GM12878 (cell line): ENCODE results near the gene RANBP17. TPM values are rescaled to one million over a fixed set of nuclear protein-coding genes. Genes with fewer than 3 reads are reported as not detected.

ENCODE experiments used
- ATAC-seq: fragments of 200-7000 bp; cut with Tn5 transposase; 3 replicates; pipeline ENCODE4 v1.9.1; 2020; ENCODE audit warnings: mild to moderate bottlenecking, moderate library complexity
- BruUV-seq: library from RNA; stranded (reverse); fragments of 400-500 nt; replicated peaks from 2 replicates; lab custom pipeline; 2021; lab: Mats Ljungman, UMichigan
- CTCF ChIA-PET: fragments of 300-600 bp; sonication (Branson Sonifier 250); formaldehyde crosslinking; extraction: SDS; loops from one replicate; lab custom pipeline; 2021; ENCODE audit warnings: inconsistent platforms; lab: Yijun Ruan, JAX
- POLR2A ChIA-PET: fragments of 350-600 bp; formaldehyde crosslinking; extraction: SDS; loops from one replicate; lab custom pipeline; 2021; ENCODE audit warnings: inconsistent platforms; lab: Charles Lee
- RAD21 ChIA-PET: fragments of 300-600 bp; sonication (Branson Sonifier 250); formaldehyde crosslinking; loops from one replicate; lab custom pipeline; 2023; ENCODE audit warnings: antibody characterized with exemption; ENCODE audit not compliant: unreplicated experiment; lab: Charles Lee
- SMC1A ChIA-PET: fragments of 300-600 bp; sonication (Branson Sonifier 250); formaldehyde crosslinking; loops from one replicate; lab custom pipeline; 2023; ENCODE audit not compliant: unreplicated experiment, uncharacterized antibody; lab: Charles Lee
- DNase-seq: peaks from one replicate; pipeline ENCODE4 v3.0.0-alpha.2; 2011; ENCODE audit warnings: low read depth, low spot score
- FAIRE-seq: peaks from 3 replicates; lab custom pipeline; 2011; peaks lifted over from hg19 to GRCh38; lab: Jason Lieb, UNC
- H2AFZ ChIP-seq: 2 replicates; pipeline ENCODE4 v1.6.0; 2011; ENCODE audit warnings: low read depth, low read length, control low read depth; ENCODE audit not compliant: control insufficient read depth
- H3K27ac ChIP-seq: 2 replicates; pipeline ENCODE4 v1.5.1; 2011; ENCODE audit warnings: control low read depth; ENCODE audit not compliant: control insufficient read depth, insufficient read depth
- H3K27me3 ChIP-seq, 2 experiments: replicated peaks in 1 of 2; 2 replicates each; pipeline versions ENCODE4 v1.6.0 to v1.6.1; 2011; ENCODE audit warnings: low read length in 1 of 2; ENCODE audit not compliant: control insufficient read depth in 2 of 2, insufficient read depth in 2 of 2
- H3K36me3 ChIP-seq, 2 experiments: 2 replicates each; pipeline ENCODE4 v1.5.1; 2011; ENCODE audit warnings: low read length in 1 of 2; ENCODE audit not compliant: control insufficient read depth in 2 of 2, insufficient read depth in 2 of 2
- H3K4me1 ChIP-seq: 2 replicates; pipeline ENCODE4 v1.6.1; 2011; ENCODE audit warnings: mild to moderate bottlenecking, low read length, moderate library complexity, mixed read lengths; ENCODE audit not compliant: control insufficient read depth, insufficient read depth
- H3K4me2 ChIP-seq: 2 replicates; pipeline ENCODE4 v1.6.0; 2011; ENCODE audit warnings: control low read depth; ENCODE audit not compliant: control insufficient read depth, insufficient read depth
- H3K4me3 ChIP-seq: fragments of 200-600 bp; sonication (generic); 2 replicates; pipeline ENCODE4 v1.5.1; 2016
- H3K79me2 ChIP-seq: 2 replicates; pipeline ENCODE4 v1.6.0; 2011; ENCODE audit warnings: low read length; ENCODE audit not compliant: control insufficient read depth, insufficient read depth
- H3K9ac ChIP-seq: 2 replicates; pipeline ENCODE4 v1.8.0; 2011; ENCODE audit warnings: low read length, control low read depth, mixed read lengths; ENCODE audit not compliant: control insufficient read depth, insufficient read depth
- H3K9me3 ChIP-seq: replicated peaks from 3 replicates; pipeline ENCODE4 v1.5.1; 2011; ENCODE audit warnings: mild to moderate bottlenecking, low read length; ENCODE audit not compliant: control insufficient read depth, insufficient read depth
- H4K20me1 ChIP-seq: 2 replicates; pipeline ENCODE4 v1.6.0; 2011; ENCODE audit not compliant: control insufficient read depth, insufficient read depth
- ATF7 ChIP-seq: fragments of 450-650 bp; IDR thresholded peaks from 2 replicates; pipeline ENCODE4 v1.6.1; 2016; ENCODE audit warnings: low read depth, mild to moderate bottlenecking
- EZH2 ChIP-seq: IDR thresholded peaks from 2 replicates; pipeline ENCODE4 v1.6.1; 2012; ENCODE audit warnings: low read depth, mild to moderate bottlenecking, control low read depth, inconsistent platforms, low read length, borderline replicate concordance; ENCODE audit not compliant: control insufficient read depth
- NR2F1 ChIP-seq: fragments of 450-650 bp; conservative IDR thresholded peaks from 2 replicates; pipeline ENCODE4 v1.6.1; 2017; ENCODE audit warnings: mild to moderate bottlenecking
- RFX5 ChIP-seq: IDR thresholded peaks from 2 replicates; pipeline ENCODE4 v1.6.1; 2011; ENCODE audit warnings: low read depth, low read length, improper control_type of control experiment
- SMAD5 ChIP-seq: IDR thresholded peaks from 2 replicates; pipeline ENCODE4 v1.6.1; 2016; ENCODE audit warnings: antibody characterized with exemption, low read depth
- ZNF274 ChIP-seq: IDR thresholded peaks from one replicate; pipeline ENCODE4 v1.8.0; 2011; ENCODE audit not compliant: insufficient read length, insufficient read depth
- ZZZ3 ChIP-seq: IDR thresholded peaks from 2 replicates; pipeline ENCODE4 v1.6.1; 2011; ENCODE audit warnings: low read depth; ENCODE audit not compliant: control insufficient read depth, insufficient read length
- WGBS: methylation state at CpG from one replicate; pipeline ENCODE4 v1.1.6; 2016; ENCODE audit warnings: low lambda C conversion rate; ENCODE audit not compliant: insufficient replicate concordance, insufficient coverage; ENCODE audit errors: missing lambda C conversion rate; 5-methylcytosine and 5-hydroxymethylcytosine counted together
- in situ Hi-C: fragments of 300-500 bp; cut with MboI; formaldehyde crosslinking; loops from 9 replicates; pipeline ENCODE4 v1.14.3; 2018; ENCODE audit warnings: mixed read lengths
- intact Hi-C: fragments of 100-400 bp; cut with micrococcal nuclease; formaldehyde crosslinking; loops from one replicate; pipeline ENCODE4 v1.14.2; 2022; ENCODE audit not compliant: unreplicated experiment
- polyA plus RNA-seq, 11 experiments: library from polyadenylated mRNA; depleted of rRNA in 4 of 11; unstranded in 6 of 11; stranded (reverse) in 5 of 11; fragments of >200 nt; fragmentation: Nextera tagmentation in 4 of 11; fragmentation: Illumina TruSeq in 1 of 11; extraction: Ambion mirVana in 4 of 11; extraction: Trizol in 1 of 11; gene quantifications; 1 replicate in 1 of 11; 2 replicates in 10 of 11; pipeline versions ENCODE4 v1.2.1 to v1.2.3, GENCODE V29; 2011 to 2016; ENCODE audit warnings: inconsistent platforms in 2 of 11, missing spikeins in 2 of 11, low read depth in 1 of 11
- total RNA-seq, 4 experiments: library from RNA; depleted of rRNA in 3 of 4; stranded (reverse); fragments of >200 nt in 3 of 4; fragmentation: Illumina TruSeq in 1 of 4; extraction: Trizol in 1 of 4; gene quantifications; 2 replicates each; pipeline versions ENCODE4 v1.2.1 to v1.2.3, GENCODE V29; 2013 to 2021
- TF ChIP-seq, protein P1 (sequence below): fragments of 450-650 bp; IDR thresholded peaks from 2 replicates; pipeline ENCODE4 v1.6.1; 2016; ENCODE audit warnings: mild to moderate bottlenecking
- TF ChIP-seq, protein P2 (sequence below): fragments of 450-650 bp; IDR thresholded peaks from 2 replicates; pipeline ENCODE4 v1.6.1; 2016; ENCODE audit warnings: mild to moderate bottlenecking, moderate library complexity, borderline replicate concordance
- TF ChIP-seq, protein P3 (sequence below): fragments of 450-650 bp; IDR thresholded peaks from 2 replicates; pipeline ENCODE4 v1.6.1; 2017; ENCODE audit warnings: mild to moderate bottlenecking, moderate library complexity

The RANBP17 gene
- total and polyA plus RNA-seq, 10 of the 15 experiments (the other 5 are each of a cell fraction or from before 2014, with no cell fraction given) = 0.10 TPM; not detected in 9

DNA sequence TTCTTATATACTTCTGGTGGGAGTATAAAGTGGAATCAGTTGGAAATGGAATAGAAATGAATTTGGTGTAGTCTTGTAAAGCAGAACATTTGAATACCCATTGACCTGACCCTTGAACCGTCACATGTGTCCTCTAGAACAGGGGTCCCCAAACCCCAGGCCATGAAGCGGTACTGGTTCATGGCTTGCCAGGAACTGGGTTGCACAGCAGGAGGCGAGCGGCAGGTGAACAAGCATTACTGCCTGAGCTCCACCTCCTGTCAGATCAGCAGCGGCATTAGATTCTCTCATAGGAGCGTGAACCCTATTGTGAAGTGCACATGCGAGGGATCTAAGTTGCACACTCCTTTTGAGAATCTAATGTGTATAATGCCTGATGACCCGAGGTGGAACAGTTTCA lies 80.0 kb downstream of the RANBP17 start (continued):
- TF ChIP-seq NR2F1 (no peak), ZNF274 (no peak), SMAD5 (no peak)
- TF ChIP-seq, protein P1, sequence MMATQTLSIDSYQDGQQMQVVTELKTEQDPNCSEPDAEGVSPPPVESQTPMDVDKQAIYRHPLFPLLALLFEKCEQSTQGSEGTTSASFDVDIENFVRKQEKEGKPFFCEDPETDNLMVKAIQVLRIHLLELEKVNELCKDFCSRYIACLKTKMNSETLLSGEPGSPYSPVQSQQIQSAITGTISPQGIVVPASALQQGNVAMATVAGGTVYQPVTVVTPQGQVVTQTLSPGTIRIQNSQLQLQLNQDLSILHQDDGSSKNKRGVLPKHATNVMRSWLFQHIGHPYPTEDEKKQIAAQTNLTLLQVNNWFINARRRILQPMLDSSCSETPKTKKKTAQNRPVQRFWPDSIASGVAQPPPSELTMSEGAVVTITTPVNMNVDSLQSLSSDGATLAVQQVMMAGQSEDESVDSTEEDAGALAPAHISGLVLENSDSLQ = no peak

DNA sequence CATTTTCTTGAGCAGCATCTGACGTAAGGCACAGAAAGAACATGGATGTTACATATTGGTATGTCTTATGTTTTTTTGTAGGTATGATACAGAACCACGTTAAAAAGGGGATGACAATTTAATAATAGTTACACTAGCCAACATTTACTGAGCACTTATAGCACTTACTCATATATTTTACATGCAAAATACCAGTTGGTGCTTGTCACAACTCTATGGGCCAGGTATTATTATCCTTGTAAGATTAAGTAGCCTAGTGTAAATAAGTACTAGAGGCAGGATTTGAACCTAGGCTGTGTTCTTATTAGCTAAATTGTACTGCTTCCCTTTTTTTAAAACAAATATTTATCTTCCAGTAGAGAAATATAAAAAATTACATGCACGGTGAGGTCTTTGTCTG lies 83.5 kb downstream of the RANBP17 start:
- no peaks in the 10 kb centered on the region for H3K36me3 ChIP-seq
- H3K4me1 ChIP-seq = no peaks in the 10 kb centered on the region
- no peaks in the 10 kb centered on the region for H3K9me3 ChIP-seq
- no peak overlapping the region for H3K4me3 ChIP-seq
- no peak for FAIRE-seq
- POLR2A ChIA-PET = no interaction called here
- H3K27me3 ChIP-seq = no peaks in the 10 kb centered on the region; a peak in 1 of 4 replicates
- H4K20me1 ChIP-seq = no peaks in the 10 kb centered on the region
- BruUV-seq = no TSS peak
- intact Hi-C loops (no loop called here), in situ Hi-C loops (no loop called here)
- RAD21 ChIA-PET = no interaction called here
- CTCF ChIA-PET = interaction anchor here (1.0 kb wide), 1 partner anchor 17 kb away, joined by 3 read pairs; no protein-coding TSS in a partner anchor
- DNase-seq = no peak
- WGBS = 26% methylated on average over 3 of the region's 3 CpGs
- H3K4me2 ChIP-seq = no peak overlapping the region
- ATAC-seq = no peak
- H3K27ac ChIP-seq = no peak overlapping the region
- H2AFZ ChIP-seq = no peak overlapping the region
- H3K79me2 ChIP-seq = no peaks in the 10 kb centered on the region
- no peak overlapping the region for H3K9ac ChIP-seq
- SMC1A ChIA-PET = interaction anchor here (0.6 kb wide), 1 partner anchor 168 kb away, joined by 3 read pairs; no protein-coding TSS in a partner anchor
- TF ChIP-seq ZZZ3 (no peak), ATF7 (no peak), EZH2 (no peak), RFX5 (no peak)
- TF ChIP-seq, protein P2, sequence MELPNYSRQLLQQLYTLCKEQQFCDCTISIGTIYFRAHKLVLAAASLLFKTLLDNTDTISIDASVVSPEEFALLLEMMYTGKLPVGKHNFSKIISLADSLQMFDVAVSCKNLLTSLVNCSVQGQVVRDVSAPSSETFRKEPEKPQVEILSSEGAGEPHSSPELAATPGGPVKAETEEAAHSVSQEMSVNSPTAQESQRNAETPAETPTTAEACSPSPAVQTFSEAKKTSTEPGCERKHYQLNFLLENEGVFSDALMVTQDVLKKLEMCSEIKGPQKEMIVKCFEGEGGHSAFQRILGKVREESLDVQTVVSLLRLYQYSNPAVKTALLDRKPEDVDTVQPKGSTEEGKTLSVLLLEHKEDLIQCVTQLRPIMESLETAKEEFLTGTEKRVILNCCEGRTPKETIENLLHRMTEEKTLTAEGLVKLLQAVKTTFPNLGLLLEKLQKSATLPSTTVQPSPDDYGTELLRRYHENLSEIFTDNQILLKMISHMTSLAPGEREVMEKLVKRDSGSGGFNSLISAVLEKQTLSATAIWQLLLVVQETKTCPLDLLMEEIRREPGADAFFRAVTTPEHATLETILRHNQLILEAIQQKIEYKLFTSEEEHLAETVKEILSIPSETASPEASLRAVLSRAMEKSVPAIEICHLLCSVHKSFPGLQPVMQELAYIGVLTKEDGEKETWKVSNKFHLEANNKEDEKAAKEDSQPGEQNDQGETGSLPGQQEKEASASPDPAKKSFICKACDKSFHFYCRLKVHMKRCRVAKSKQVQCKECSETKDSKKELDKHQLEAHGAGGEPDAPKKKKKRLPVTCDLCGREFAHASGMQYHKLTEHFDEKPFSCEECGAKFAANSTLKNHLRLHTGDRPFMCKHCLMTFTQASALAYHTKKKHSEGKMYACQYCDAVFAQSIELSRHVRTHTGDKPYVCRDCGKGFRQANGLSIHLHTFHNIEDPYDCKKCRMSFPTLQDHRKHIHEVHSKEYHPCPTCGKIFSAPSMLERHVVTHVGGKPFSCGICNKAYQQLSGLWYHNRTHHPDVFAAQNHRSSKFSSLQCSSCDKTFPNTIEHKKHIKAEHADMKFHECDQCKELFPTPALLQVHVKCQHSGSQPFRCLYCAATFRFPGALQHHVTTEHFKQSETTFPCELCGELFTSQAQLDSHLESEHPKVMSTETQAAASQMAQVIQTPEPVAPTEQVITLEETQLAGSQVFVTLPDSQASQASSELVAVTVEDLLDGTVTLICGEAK = no peak
- TF ChIP-seq, protein P3, sequence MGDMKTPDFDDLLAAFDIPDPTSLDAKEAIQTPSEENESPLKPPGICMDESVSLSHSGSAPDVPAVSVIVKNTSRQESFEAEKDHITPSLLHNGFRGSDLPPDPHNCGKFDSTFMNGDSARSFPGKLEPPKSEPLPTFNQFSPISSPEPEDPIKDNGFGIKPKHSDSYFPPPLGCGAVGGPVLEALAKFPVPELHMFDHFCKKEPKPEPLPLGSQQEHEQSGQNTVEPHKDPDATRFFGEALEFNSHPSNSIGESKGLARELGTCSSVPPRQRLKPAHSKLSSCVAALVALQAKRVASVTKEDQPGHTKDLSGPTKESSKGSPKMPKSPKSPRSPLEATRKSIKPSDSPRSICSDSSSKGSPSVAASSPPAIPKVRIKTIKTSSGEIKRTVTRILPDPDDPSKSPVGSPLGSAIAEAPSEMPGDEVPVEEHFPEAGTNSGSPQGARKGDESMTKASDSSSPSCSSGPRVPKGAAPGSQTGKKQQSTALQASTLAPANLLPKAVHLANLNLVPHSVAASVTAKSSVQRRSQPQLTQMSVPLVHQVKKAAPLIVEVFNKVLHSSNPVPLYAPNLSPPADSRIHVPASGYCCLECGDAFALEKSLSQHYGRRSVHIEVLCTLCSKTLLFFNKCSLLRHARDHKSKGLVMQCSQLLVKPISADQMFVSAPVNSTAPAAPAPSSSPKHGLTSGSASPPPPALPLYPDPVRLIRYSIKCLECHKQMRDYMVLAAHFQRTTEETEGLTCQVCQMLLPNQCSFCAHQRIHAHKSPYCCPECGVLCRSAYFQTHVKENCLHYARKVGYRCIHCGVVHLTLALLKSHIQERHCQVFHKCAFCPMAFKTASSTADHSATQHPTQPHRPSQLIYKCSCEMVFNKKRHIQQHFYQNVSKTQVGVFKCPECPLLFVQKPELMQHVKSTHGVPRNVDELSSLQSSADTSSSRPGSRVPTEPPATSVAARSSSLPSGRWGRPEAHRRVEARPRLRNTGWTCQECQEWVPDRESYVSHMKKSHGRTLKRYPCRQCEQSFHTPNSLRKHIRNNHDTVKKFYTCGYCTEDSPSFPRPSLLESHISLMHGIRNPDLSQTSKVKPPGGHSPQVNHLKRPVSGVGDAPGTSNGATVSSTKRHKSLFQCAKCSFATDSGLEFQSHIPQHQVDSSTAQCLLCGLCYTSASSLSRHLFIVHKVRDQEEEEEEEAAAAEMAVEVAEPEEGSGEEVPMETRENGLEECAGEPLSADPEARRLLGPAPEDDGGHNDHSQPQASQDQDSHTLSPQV = no peak
